NCI-H526 (cell line): ENCODE results near the gene PRICKLE2.
"Not testable (repeated sequence)": the region's sequence is repeated elsewhere in the genome, so short reads cannot be mapped to it uniquely, and the experiment has no call there.

ENCODE experiments used
- DNase-seq, 2 experiments: peaks; one replicate each; lab custom pipeline; 2025; lab: John Stamatoyannopoulos, UW

The PRICKLE2 gene

GRCh38 chr3:64102147-64102546 lies 123.1 kb downstream of the PRICKLE2 start:
- DNase-seq: no peak

- DNase-seq: no peak
Observed at GRCh38 chr3:64099316-64099715, 126.0 kb downstream of the PRICKLE2 start.

- DNase-seq: no peak
Observed at GRCh38 chr3:64098670-64099069, 126.6 kb downstream of the PRICKLE2 start.

- DNase-seq: peak in 1 of 2 experiments; percentile 3
Observed at GRCh38 chr3:64097920-64098319, 127.3 kb downstream of the PRICKLE2 start.

- DNase-seq: no peak
Observed at GRCh38 chr3:64095802-64096201, 129.5 kb downstream of the PRICKLE2 start.

GRCh38 chr3:64094713-64095079 lies 130.6 kb downstream of the PRICKLE2 start:
- DNase-seq: no peak

- DNase-seq: no peak
Observed at GRCh38 chr3:64093825-64094712, 131.2 kb downstream of the PRICKLE2 start.

- no peak for DNase-seq
Observed at GRCh38 chr3:64093211-64093610, 132.1 kb downstream of the PRICKLE2 start.

GRCh38 chr3:64091501-64091900 lies 133.8 kb downstream of the PRICKLE2 start:
- DNase-seq: no peak

- DNase-seq: not testable (repeated sequence)
Observed at GRCh38 chr3:64089386-64089785, 135.9 kb downstream of the PRICKLE2 start.

GRCh38 chr3:64088408-64089205 lies 136.7 kb downstream of the PRICKLE2 start:
- DNase-seq: no peak

GRCh38 chr3:64086479-64087252 lies 138.6 kb downstream of the PRICKLE2 start:
- DNase-seq: peak in 1 of 2 experiments; percentile 32

GRCh38 chr3:64084640-64085039 lies 140.6 kb downstream of the PRICKLE2 start:
- no peak for DNase-seq

- no peak for DNase-seq
Observed at GRCh38 chr3:64083575-64083974, 141.7 kb downstream of the PRICKLE2 start.

- DNase-seq: no peak
Observed at GRCh38 chr3:64082961-64083541, 142.2 kb downstream of the PRICKLE2 start.

- DNase-seq: no peak
Observed at GRCh38 chr3:64082411-64082810, 142.9 kb downstream of the PRICKLE2 start.

GRCh38 chr3:64081235-64081630 lies 144.0 kb downstream of the PRICKLE2 start:
- DNase-seq: no peak

- DNase-seq: no peak
Observed at GRCh38 chr3:64080616-64081234, 144.5 kb downstream of the PRICKLE2 start.

GRCh38 chr3:64079369-64080150 lies 145.7 kb downstream of the PRICKLE2 start:
- no peak for DNase-seq

GRCh38 chr3:64078966-64079365 lies 146.3 kb downstream of the PRICKLE2 start:
- no peak for DNase-seq
